HUES48 (cell line): ENCODE data around the gene ARMCX2.
"Not testable (repeated sequence)": the region's sequence is repeated elsewhere in the genome, so short reads cannot be mapped to it uniquely, and the experiment has no call there.

Source experiments
- H3K27ac ChIP-seq: one replicate; pipeline ENCODE4 v1.7.0; 2013; ENCODE audit warnings: low read depth, low read length, inconsistent platforms
- H3K27me3 ChIP-seq: 2 replicates; pipeline ENCODE4 v1.6.1; 2013; ENCODE audit warnings: mild to moderate bottlenecking, low read length; ENCODE audit not compliant: control insufficient read depth, insufficient read depth
- H3K36me3 ChIP-seq: 2 replicates; pipeline ENCODE4 v1.6.1; 2013; ENCODE audit warnings: low read length; ENCODE audit not compliant: control insufficient read depth, insufficient read depth
- H3K4me1 ChIP-seq: 2 replicates; pipeline ENCODE4 v1.6.1; 2013; ENCODE audit warnings: mild to moderate bottlenecking, low read length; ENCODE audit not compliant: control insufficient read depth, insufficient read depth
- H3K4me3 ChIP-seq: 2 replicates; pipeline ENCODE4 v1.5.1; 2013; ENCODE audit warnings: mild to moderate bottlenecking, low read depth, low read length
- H3K9ac ChIP-seq: 2 replicates; pipeline ENCODE4 v1.6.1; 2013; ENCODE audit warnings: mild to moderate bottlenecking, low read depth, low read length, moderate library complexity
- H3K9me3 ChIP-seq: 2 replicates; pipeline ENCODE4 v1.6.1; 2013; ENCODE audit warnings: low read length; ENCODE audit not compliant: control insufficient read depth, insufficient read depth

Gene ARMCX2

GRCh38 chrX:101658661-101659491 is 774 bp downstream of the ARMCX2 start:
- Histone ChIP-seq H3K27me3 (peaks cover 2% of the 10 kb centered on the region), H3K27ac (peak overlapping the region; percentile 71), H3K36me3 (peaks cover 26% of the 10 kb centered on the region), H3K4me3 (peak overlapping the region; percentile 83), H3K4me1 (peaks cover 5% of the 10 kb centered on the region; the same call in 1 of the 2 replicates), H3K9me3 (no peaks in the 10 kb centered on the region), H3K9ac (peak overlapping the region; percentile 61)

DNA sequence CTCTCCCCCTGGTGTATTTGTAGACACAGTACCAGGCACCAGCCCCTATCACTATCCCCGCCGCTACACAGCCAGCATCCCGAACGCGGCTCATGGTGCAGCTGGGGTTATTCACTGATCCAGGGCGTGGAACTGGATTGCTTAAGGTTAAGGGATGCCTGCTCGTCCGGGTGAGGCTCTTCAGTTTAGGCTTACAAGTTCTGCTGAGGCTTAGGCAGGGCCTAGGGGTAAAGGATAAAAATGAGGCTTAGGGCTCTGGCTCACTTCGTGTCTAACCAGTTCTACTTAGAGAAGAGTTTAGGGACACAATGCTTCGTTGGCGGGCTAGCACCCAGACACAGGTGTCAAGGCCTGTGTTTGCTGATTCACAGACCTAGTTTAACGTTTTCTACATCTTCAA is 2.2 kb downstream of the ARMCX2 start:
- Histone ChIP-seq H3K4me1 (peaks cover 5% of the 10 kb centered on the region; the same call in 1 of the 2 replicates), H3K27ac (no peak overlapping the region), H3K36me3 (peaks cover 26% of the 10 kb centered on the region), H3K9ac (no peak overlapping the region), H3K9me3 (no peaks in the 10 kb centered on the region), H3K4me3 (no peak overlapping the region), H3K27me3 (peaks cover 2% of the 10 kb centered on the region)

- Histone ChIP-seq H3K9me3 (no peaks in the 10 kb centered on the region), H3K4me3 (no peak overlapping the region), H3K9ac (no peak overlapping the region), H3K4me1 (peaks cover 5% of the 10 kb centered on the region; the same call in 1 of the 2 replicates), H3K36me3 (peaks cover 26% of the 10 kb centered on the region), H3K27ac (no peak overlapping the region), H3K27me3 (peaks cover 2% of the 10 kb centered on the region)
Measured at GRCh38 chrX:101656817-101657216, 2.8 kb downstream of the ARMCX2 start.

DNA sequence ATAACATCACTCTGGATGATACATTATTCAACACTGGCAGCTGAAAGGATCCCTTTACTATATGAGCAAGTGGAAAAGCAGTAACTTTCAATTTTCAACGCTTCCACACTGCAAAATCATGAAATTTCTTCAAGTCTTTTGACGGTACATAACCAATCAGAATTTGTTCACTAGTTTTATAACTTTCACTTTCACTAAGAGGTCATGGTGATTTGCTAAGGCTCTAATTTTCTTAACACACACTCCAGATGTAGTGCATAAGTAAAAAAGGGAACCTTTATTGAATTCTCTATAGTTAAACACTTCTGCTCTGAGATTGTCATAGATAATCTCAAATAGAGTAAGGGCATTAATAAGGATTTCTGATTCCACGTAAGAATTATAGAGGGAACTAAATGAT is 4.1 kb downstream of the ARMCX2 start:
- Histone ChIP-seq H3K9me3 (no peaks in the 10 kb centered on the region), H3K36me3 (peaks cover 26% of the 10 kb centered on the region), H3K4me1 (peaks cover 5% of the 10 kb centered on the region; the same call in 1 of the 2 replicates), H3K9ac (no peak overlapping the region), H3K4me3 (no peak overlapping the region), H3K27ac (no peak overlapping the region), H3K27me3 (0 out of 2 replicates have a peak, but pooled peaks cover under 1% of the 10 kb centered on the region)

DNA sequence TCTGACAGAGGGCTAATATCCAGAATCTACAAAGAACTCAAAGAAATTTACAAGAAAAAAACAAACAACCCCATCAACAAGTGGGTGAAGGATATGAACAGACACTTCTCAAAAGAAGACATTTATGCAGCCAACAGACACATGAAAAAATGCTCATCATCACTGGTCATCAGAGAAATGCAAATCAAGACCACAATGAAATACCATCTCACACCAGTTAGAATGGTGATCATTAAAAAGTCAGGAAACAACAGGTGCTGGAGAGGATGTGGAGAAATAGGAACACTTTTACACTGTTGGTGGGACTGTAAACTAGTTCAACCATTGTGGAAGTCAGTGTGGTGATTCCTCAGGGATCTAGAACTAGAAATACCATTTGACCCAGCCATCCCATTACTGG is 11.9 kb downstream of the ARMCX2 start:
- not testable (repeated sequence) for H3K9me3 ChIP-seq, H3K4me3 ChIP-seq, H3K36me3 ChIP-seq, H3K4me1 ChIP-seq, H3K27ac ChIP-seq, H3K9ac ChIP-seq, H3K27me3 ChIP-seq

DNA sequence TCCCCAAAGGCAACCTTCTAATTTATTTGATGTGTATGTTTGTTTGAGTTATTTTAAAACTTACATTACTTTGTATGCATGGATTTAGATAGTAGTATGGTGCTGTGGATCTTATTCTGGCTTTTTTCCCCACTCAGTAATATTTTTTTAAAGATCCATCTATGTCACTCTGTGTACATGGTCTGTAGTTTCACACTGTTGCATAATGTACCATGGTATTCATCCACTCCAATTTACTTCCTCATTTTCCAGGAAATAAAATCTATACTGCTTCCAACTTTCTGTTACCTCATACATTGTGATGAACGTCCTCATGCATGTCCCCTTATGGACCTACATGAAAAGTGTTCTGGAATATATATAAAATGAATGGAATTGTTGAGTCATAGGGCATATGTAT is 17.6 kb downstream of the ARMCX2 start:
- Histone ChIP-seq H3K9me3 (no peaks in the 10 kb centered on the region), H3K4me1 (no peaks in the 10 kb centered on the region), H3K36me3 (no peaks in the 10 kb centered on the region)

GRCh38 chrX:101639583-101639982 is 20.1 kb downstream of the ARMCX2 start:
- Histone ChIP-seq H3K9ac (no peak overlapping the region), H3K27me3 (no peaks in the 10 kb centered on the region), H3K4me3 (no peak overlapping the region), H3K4me1 (no peaks in the 10 kb centered on the region), H3K36me3 (no peaks in the 10 kb centered on the region), H3K27ac (no peak overlapping the region), H3K9me3 (no peaks in the 10 kb centered on the region)

More for the DNA sequence above, 17.6 kb downstream of the ARMCX2 start:
- no peak overlapping the region for H3K9ac ChIP-seq
- no peak overlapping the region for H3K4me3 ChIP-seq
- no peaks in the 10 kb centered on the region for H3K27me3 ChIP-seq
- H3K27ac ChIP-seq: no peak overlapping the region

DNA sequence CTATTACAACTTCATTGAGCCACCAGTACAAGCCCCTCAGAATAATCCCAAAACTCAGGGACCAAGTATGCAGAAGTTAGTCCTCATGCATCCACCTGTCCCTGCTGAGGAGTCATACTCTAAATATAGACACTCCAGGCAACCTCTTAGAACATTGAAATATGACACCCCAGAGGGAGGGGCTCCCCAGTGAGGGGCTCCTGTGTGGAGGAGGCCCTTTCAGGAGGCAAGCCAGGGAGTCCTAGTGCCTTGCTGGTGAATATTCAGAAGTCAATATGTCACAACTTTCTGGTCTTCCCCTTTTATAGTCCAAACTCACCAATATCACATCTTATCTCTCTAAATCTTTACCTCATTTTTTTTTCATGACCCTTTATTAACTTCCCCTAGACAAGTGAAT is 40.3 kb downstream of the ARMCX2 start:
- H3K36me3 ChIP-seq: no peaks in the 10 kb centered on the region
- H3K27me3 ChIP-seq: no peaks in the 10 kb centered on the region
- no peak overlapping the region for H3K27ac ChIP-seq
- H3K9me3 ChIP-seq: no peaks in the 10 kb centered on the region
- no peak overlapping the region for H3K4me3 ChIP-seq
- peaks cover 37% of the 10 kb centered on the region for H3K4me1 ChIP-seq
- no peak overlapping the region for H3K9ac ChIP-seq

DNA sequence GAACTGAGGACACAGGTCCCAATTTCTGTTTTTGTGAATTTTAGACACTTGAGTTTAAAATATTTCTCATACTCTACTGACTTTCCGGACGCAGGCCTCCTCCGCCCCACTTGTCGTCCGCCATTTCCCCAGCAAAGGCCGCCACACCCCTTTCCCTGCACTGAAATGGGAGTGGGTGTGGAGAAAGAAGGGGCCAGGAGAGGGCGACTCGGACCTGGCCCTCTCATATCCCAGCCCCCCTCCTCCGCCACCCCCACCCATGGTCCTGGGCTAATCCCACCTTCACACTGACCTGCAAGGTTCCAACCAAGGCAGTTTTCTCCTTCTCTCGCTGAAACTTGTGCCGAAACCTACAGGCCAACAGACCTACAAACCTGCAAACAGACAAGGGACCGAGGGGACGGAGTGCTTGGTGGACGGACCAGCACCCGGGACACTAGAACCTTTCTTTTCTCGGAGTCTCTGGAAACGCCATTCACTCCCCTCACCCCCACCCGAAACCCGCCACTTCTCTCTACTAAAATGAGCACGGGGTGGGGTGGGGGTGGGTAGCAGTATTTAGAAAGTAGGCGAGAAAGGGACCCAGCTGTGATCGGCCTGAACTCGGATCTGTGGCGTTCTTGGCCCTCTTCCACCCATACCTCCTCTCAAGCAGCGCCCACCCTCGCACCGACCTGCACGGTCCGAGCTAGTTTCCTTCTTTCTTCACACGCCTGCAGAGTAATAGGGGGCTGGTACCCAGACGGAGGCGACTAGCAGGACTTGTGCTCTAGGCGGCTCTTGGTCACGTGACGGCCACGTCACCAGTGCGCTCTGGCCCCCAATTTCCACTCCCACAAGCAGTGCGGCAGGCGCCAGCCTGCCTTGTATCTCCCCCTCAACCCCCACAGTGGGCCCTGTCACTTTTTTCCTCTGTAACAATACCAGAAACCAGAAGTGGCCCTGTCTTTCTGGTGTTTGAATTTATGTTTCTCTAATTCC is 42.1 kb downstream of the ARMCX2 start, which contains the start of gene ARMCX6:
Gene ARMCX6 (minus strand): TSS at position 790 of the 981 bp plus-strand sequence. CDS start 1,380 bp downstream, outside the sequence.
- H3K4me1 ChIP-seq: peaks cover 34% of the 10 kb centered on the region
- H3K4me3 ChIP-seq: peak within 1 kb of the TSS; percentile 63
- H3K9ac ChIP-seq: peak within 1 kb of the TSS; percentile 43
- no peaks in the 10 kb centered on the region for H3K9me3 ChIP-seq
- H3K27me3 ChIP-seq: no peaks in the 10 kb centered on the region
- no peaks in the 10 kb centered on the region for H3K36me3 ChIP-seq
- H3K27ac ChIP-seq: peak within 1 kb of the TSS; percentile 36

DNA sequence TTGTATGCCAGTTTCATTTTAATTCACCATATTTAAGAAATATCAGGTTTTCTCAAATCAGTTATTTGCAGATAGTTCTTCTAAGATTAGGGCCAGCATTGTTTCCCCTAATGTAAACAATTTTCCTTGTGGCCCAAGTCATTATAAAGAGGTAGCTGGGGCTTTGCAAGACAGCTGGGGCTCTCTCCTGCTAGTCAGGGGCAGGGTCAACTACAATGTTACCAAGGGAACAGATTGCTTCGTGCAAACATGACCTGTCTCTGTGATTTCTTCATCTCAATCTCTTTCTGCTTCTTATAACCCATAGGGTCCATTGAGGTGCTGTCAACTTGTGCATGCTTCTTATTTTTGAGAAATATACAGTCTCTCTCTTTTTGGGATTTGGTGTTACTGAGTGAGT is 53.9 kb downstream of the ARMCX2 start:
- no peak overlapping the region for H3K9ac ChIP-seq
- H3K4me3 ChIP-seq: no peak overlapping the region
- H3K27ac ChIP-seq: no peak overlapping the region
- no peaks in the 10 kb centered on the region for H3K36me3 ChIP-seq
- no peaks in the 10 kb centered on the region for H3K4me1 ChIP-seq
- no peaks in the 10 kb centered on the region for H3K27me3 ChIP-seq
- H3K9me3 ChIP-seq: no peaks in the 10 kb centered on the region
